ENCODE data around the gene IQSEC3.
"Not testable (repeated sequence)": the region's sequence is repeated elsewhere in the genome, so short reads cannot be mapped to it uniquely, and the experiment has no call there.

DNA sequence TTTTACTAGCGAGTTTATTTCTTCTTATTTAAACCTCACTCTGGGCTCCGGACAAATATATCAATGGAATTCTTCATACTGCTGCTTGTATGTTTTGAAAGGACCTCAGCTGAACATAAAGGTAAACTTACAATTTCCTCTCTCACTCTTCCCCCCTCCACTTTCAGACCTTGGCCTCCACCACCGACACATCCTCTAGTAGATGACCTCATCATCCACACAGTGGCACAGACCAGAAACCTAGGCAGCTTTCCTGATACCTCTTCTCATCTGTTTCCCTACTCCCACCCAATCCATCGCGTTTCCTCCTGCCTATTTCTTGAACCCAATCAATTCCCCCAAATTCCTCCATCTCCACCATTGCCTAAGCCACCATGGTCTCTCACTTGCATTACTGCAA, 17.4 kb upstream of the IQSEC3 start:
- TF ChIP-seq POLR2A (IDR thresholded peaks at IDR 0.05; ENCODE audit: low read depth, low read length); TAF1 (IDR thresholded peaks at IDR 0.05; ENCODE audit: borderline replicate concordance, low read depth, low read length); POLR2AphosphoS5 (IDR thresholded peaks at IDR 0.05; ENCODE audit: low read depth, low read length): not testable (repeated sequence)
